ENCODE measurements around the gene ZNF530. TPM values are rescaled to one million over a fixed set of nuclear protein-coding genes. Genes with fewer than 3 reads are reported as not detected.

The ZNF530 gene
- total RNA-seq, 1 experiment from 2014 or later, result 8.3 TPM

Other genes with a start within 250 kb of the ZNF530 start
- 9.2 and 9.5 TPM in 2 replicates for gene ZNF304, start 248.6 kb upstream of the ZNF530 start, total RNA-seq (2014; rRNA removed; shearing (Covaris generic))
- 18.6 and 19.0 TPM in 2 replicates for gene TRAPPC2B, start 236.3 kb upstream of the ZNF530 start, total RNA-seq (2014; rRNA removed; shearing (Covaris generic))
- 0.68 and 1.7 TPM in 2 replicates for gene ZNF547, start 236.3 kb upstream of the ZNF530 start, total RNA-seq (2014; rRNA removed; shearing (Covaris generic))
- gene ZNF548, start 210.0 kb upstream of the ZNF530 start, total RNA-seq (2014; rRNA removed; shearing (Covaris generic)), result 4.1 and 6.0 TPM in 2 replicates
- 7.1 and 10.4 TPM in 2 replicates for gene ZNF17, start 188.7 kb upstream of the ZNF530 start, total RNA-seq (2014; rRNA removed; shearing (Covaris generic))
- 6.6 and 16.3 TPM in 2 replicates for gene ZNF749, start 164.6 kb upstream of the ZNF530 start, total RNA-seq (2014; rRNA removed; shearing (Covaris generic))
- not detected in 2 replicates for gene VN1R1, start 142.7 kb upstream of the ZNF530 start, total RNA-seq (2014; rRNA removed; shearing (Covaris generic))
- 3.3 and 9.1 TPM in 2 replicates for gene ZNF772, start 122.3 kb upstream of the ZNF530 start, total RNA-seq (2014; rRNA removed; shearing (Covaris generic))
- 4.9 and 9.2 TPM in 2 replicates for gene ZNF419, start 112.1 kb upstream of the ZNF530 start, total RNA-seq (2014; rRNA removed; shearing (Covaris generic))
- gene ZNF773, start 99.9 kb upstream of the ZNF530 start, total RNA-seq (2014; rRNA removed; shearing (Covaris generic)), result 3.8 and 11.8 TPM in 2 replicates
- gene ZNF549, start 72.5 kb upstream of the ZNF530 start, total RNA-seq (2014; rRNA removed; shearing (Covaris generic)), result 2.6 and 3.9 TPM in 2 replicates
- 5.9 and 6.3 TPM in 2 replicates for gene ZNF550, start 40.0 kb upstream of the ZNF530 start, total RNA-seq (2014; rRNA removed; shearing (Covaris generic))
- 9.0 and 9.4 TPM in 2 replicates for gene ZNF416, start 21.0 kb upstream of the ZNF530 start, total RNA-seq (2014; rRNA removed; shearing (Covaris generic))
- gene ZIK1, start 15.7 kb upstream of the ZNF530 start, total RNA-seq (2014; rRNA removed; shearing (Covaris generic)), result not detected in 2 replicates
- 6.2 and 19.6 TPM in 2 replicates for gene ZNF134, start 14.4 kb downstream of the ZNF530 start, total RNA-seq (2014; rRNA removed; shearing (Covaris generic))
- 10.8 and 16.9 TPM in 2 replicates for gene ZNF211, start 33.3 kb downstream of the ZNF530 start, total RNA-seq (2014; rRNA removed; shearing (Covaris generic))
- gene ZSCAN4, start 69.0 kb downstream of the ZNF530 start, total RNA-seq (2014; rRNA removed; shearing (Covaris generic)), result 0.55 and 1.3 TPM in 2 replicates
- 11.7 and 15.8 TPM in 2 replicates for gene ZNF551, start 82.1 kb downstream of the ZNF530 start, total RNA-seq (2014; rRNA removed; shearing (Covaris generic))
- gene ZNF154, start 109.3 kb downstream of the ZNF530 start, total RNA-seq (2014; rRNA removed; shearing (Covaris generic)), result not detected in 2 replicates
- not detected in 2 replicates for gene ZNF671, start 127.7 kb downstream of the ZNF530 start, total RNA-seq (2014; rRNA removed; shearing (Covaris generic))
- gene ZNF776, start 146.9 kb downstream of the ZNF530 start, total RNA-seq (2014; rRNA removed; shearing (Covaris generic)), result 10.8 and 11.0 TPM in 2 replicates
- gene ZNF586, start 169.8 kb downstream of the ZNF530 start, total RNA-seq (2014; rRNA removed; shearing (Covaris generic)), result 11.3 and 20.8 TPM in 2 replicates
- gene ZNF552, start 215.0 kb downstream of the ZNF530 start, total RNA-seq (2014; rRNA removed; shearing (Covaris generic)), result 2.8 and 7.8 TPM in 2 replicates
- gene ZNF587B, start 230.4 kb downstream of the ZNF530 start, total RNA-seq (2014; rRNA removed; shearing (Covaris generic)), result 6.0 and 12.8 TPM in 2 replicates
- gene ZNF587, start 250.0 kb downstream of the ZNF530 start, total RNA-seq (2014; rRNA removed; shearing (Covaris generic)), result 7.4 and 9.6 TPM in 2 replicates